ENCODE results near the gene LACTB.
"Not testable (repeated sequence)": the region's sequence is repeated elsewhere in the genome, so short reads cannot be mapped to it uniquely, and the experiment has no call there.

Gene LACTB

GRCh38 chr15:63090472-63090871 is 31.2 kb upstream of the LACTB start:
- no peak for DNase-seq

- no peak for DNase-seq
These were observed 30.8 kb upstream of the LACTB start for GRCh38 chr15:63090887-63091286.

GRCh38 chr15:63091679-63092446 is 29.8 kb upstream of the LACTB start:
- no peak for DNase-seq

GRCh38 chr15:63093486-63094205 is 28.0 kb upstream of the LACTB start:
- DNase-seq = peak; percentile 83

- DNase-seq = no peak
These were observed 27.1 kb upstream of the LACTB start for GRCh38 chr15:63094495-63094931.

GRCh38 chr15:63096178-63096577 is 25.5 kb upstream of the LACTB start:
- DNase-seq = no peak

- DNase-seq = not testable (repeated sequence)
These were observed 22.8 kb upstream of the LACTB start for GRCh38 chr15:63098901-63099300.

GRCh38 chr15:63099581-63099980 is 22.1 kb upstream of the LACTB start:
- DNase-seq = not testable (repeated sequence)

- no peak for DNase-seq
These were observed 18.2 kb upstream of the LACTB start for GRCh38 chr15:63103416-63103815.

- no peak for DNase-seq
These were observed 16.9 kb upstream of the LACTB start for GRCh38 chr15:63104727-63105126.

GRCh38 chr15:63105354-63105753 is 16.3 kb upstream of the LACTB start:
- DNase-seq = not testable (repeated sequence)

GRCh38 chr15:63107895-63108546 is 13.6 kb upstream of the LACTB start:
- DNase-seq = no peak

GRCh38 chr15:63109498-63109897 is 12.2 kb upstream of the LACTB start:
- no peak for DNase-seq

- DNase-seq = no peak
These were observed 11.7 kb upstream of the LACTB start for GRCh38 chr15:63109920-63110319.

- DNase-seq = no peak
These were observed 11.1 kb upstream of the LACTB start for GRCh38 chr15:63110428-63111026.

- no peak for DNase-seq
These were observed 10.2 kb upstream of the LACTB start for GRCh38 chr15:63111481-63111880.

- DNase-seq = no peak
These were observed 8.8 kb upstream of the LACTB start for GRCh38 chr15:63112871-63113270.

- no peak for DNase-seq
These were observed 7.2 kb upstream of the LACTB start for GRCh38 chr15:63114465-63114864.

GRCh38 chr15:63118854-63119253 is 2.8 kb upstream of the LACTB start:
- DNase-seq = no peak

GRCh38 chr15:63122002-63122875 is 578 bp downstream of the LACTB start:
- peak; percentile 53 for DNase-seq

- DNase-seq = no peak
These were observed 2.8 kb downstream of the LACTB start for GRCh38 chr15:63124506-63124905.

- no peak for DNase-seq
These were observed 5.1 kb downstream of the LACTB start for GRCh38 chr15:63126726-63127125.

Measured in NCI-H526 treated with DMSO at 0.1 percent for 48 hours (cell line).